SH-SY5Y (cell line): ENCODE data around the gene LMLN.

Experiments used
- GATA2 ChIP-seq: IDR thresholded peaks from 2 replicates; pipeline ENCODE4 v1.6.1; 2011; ENCODE audit warnings: mild to moderate bottlenecking, low read depth, low read length
- GATA3 ChIP-seq: IDR thresholded peaks from 2 replicates; pipeline ENCODE4 v1.6.1; 2011; ENCODE audit warnings: low read depth, mild to moderate bottlenecking, low read length, moderate library complexity

DNA sequence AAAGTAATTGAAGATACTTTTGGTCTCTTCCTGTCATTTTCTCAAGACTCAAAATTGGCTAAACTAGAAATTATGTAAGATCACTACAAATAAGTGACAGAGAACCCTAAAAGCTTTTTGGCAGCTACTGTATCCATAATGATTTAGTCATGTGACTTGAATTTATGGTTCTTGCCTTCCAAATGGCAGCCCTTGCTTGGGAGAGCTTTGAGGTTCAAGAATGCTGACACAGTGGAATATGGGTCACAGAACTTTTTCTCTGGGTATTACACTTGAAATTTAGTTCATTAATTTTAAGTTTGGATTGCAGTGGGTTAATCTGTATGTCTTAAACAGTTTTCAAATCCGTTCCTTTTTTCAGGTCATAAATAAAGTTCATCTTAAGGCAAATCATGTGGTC, 14.0 kb downstream of the LMLN start:
- TF ChIP-seq GATA3 (no peak), GATA2 (no peak)
